Gastrocnemius medialis (tissue), 4 donors: ENCODE data around the gene PIGX.

Source experiments
- POLR2A ChIP-seq, 2 donors: fragments of 450-650 bp; IDR thresholded peaks; one replicate each; pipeline ENCODE4 v1.6.1; 2017; ENCODE audit warnings: antibody characterized with exemption in 2 of 2, mild to moderate bottlenecking in 2 of 2, moderate library complexity in 2 of 2
- TF ChIP-seq, protein P1 (sequence below), 5 experiments: fragments of 450-650 bp in 3 of 5; fragments of 200-600 bp in 2 of 5; sonication (generic) in 2 of 5; IDR thresholded peaks in 4 of 5; conservative IDR thresholded peaks in 1 of 5; 1 replicate in 4 of 5; 2 replicates in 1 of 5; pipeline ENCODE4 v1.5.1; 2016 to 2019; ENCODE audit warnings: antibody characterized with exemption in 5 of 5, mild to moderate bottlenecking in 3 of 5, moderate library complexity in 3 of 5

DNA sequence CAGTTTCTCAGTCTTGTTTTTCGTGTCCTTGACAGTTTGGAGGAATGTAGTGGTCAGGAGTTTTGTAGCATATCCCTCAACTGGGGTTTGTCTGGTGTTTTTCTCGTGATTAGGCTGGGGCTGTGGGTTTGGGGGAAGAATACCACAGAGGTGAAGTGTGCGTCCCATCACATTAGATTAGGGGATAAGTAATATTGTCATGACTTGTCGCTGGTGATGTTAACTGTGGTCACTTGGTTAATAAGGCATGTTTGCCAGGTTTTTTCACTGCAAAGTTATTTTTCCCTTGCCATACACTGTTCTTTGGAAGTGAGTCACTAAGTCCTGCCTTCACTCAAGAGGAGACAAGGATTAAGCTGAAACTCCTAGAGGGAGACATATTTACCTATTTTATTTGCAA, 66.6 kb downstream of the PIGX start:
- TF ChIP-seq POLR2A (IDR thresholded peaks at IDR 0.05): no peak
- TF ChIP-seq, protein P1, sequence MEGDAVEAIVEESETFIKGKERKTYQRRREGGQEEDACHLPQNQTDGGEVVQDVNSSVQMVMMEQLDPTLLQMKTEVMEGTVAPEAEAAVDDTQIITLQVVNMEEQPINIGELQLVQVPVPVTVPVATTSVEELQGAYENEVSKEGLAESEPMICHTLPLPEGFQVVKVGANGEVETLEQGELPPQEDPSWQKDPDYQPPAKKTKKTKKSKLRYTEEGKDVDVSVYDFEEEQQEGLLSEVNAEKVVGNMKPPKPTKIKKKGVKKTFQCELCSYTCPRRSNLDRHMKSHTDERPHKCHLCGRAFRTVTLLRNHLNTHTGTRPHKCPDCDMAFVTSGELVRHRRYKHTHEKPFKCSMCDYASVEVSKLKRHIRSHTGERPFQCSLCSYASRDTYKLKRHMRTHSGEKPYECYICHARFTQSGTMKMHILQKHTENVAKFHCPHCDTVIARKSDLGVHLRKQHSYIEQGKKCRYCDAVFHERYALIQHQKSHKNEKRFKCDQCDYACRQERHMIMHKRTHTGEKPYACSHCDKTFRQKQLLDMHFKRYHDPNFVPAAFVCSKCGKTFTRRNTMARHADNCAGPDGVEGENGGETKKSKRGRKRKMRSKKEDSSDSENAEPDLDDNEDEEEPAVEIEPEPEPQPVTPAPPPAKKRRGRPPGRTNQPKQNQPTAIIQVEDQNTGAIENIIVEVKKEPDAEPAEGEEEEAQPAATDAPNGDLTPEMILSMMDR (IDR thresholded peaks at IDR 0.05 in 4 of 5, conservative IDR thresholded peaks at IDR 0.05 in 1 of 5): no peak
